GM21381 (cell line): ENCODE data around the gene TTLL13.

Experiments
- ATAC-seq: cut with Tn5 transposase; IDR thresholded peaks from one replicate; pipeline ENCODE4 v1.9.1; 2021; ENCODE audit warnings: mild to moderate bottlenecking, moderate library complexity; ENCODE audit not compliant: unreplicated experiment

Gene TTLL13, protein sequence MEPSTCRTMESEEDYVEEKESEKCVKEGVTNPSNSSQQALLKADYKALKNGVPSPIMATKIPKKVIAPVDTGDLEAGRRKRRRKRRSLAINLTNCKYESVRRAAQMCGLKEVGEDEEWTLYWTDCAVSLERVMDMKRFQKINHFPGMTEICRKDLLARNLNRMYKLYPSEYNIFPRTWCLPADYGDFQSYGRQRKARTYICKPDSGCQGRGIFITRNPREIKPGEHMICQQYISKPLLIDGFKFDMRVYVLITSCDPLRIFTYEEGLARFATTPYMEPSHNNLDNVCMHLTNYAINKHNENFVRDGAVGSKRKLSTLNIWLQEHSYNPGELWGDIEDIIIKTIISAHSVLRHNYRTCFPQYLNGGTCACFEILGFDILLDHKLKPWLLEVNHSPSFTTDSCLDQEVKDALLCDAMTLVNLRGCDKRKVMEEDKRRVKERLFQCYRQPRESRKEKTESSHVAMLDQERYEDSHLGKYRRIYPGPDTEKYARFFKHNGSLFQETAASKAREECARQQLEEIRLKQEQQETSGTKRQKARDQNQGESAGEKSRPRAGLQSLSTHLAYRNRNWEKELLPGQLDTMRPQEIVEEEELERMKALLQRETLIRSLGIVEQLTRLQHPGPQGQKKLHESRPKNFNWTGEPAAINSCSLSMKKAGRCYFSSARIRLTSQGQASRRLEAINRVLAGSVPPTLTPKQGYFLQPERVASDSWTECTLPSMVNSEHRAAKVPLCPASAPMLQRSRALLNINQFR

DNA sequence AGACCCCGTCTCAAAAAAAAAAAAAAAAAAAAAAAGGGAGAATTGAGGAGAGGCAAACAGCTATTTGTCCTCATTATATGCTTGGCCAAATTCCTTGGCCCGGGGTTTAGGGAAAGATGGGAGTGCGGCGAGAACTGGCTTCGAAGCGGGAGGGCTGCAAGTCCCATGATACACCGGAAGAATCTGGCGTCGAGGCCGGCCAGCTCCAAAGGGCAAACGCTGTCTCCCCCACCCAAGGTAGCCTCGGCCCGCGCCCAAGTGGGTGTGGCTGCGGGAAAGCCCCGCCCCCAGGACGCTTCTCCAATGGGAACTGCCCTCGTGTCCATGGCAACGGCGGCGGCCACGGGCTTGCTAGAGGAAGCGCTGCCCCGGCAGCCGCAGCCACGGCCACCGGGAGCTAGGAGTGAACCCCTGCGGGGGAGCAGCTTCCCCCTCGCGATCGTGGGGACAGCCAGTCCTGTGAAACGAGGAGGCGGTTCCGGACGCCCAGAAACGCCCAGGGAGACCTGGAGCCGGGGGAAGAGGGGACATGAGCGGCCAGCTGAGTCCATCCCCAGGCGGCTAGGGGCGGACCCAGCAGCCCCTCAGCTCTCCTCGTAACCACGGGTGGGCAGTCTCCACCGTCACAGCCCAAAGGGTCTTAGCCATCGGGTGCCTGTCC, at the start of gene TTLL13:
TSS of gene TTLL13 (plus strand) at position 354 of the 661 bp plus-strand sequence. CDS start 1,075 bp downstream, outside the sequence.
- peak; percentile 84 for ATAC-seq

GRCh38 chr15:90200534-90201129, 48.7 kb upstream of the TTLL13 start:
- peak; percentile 16 for ATAC-seq

- ATAC-seq = peak; percentile 84
Observed at GRCh38 chr15:90201130-90201943, 48.0 kb upstream of the TTLL13 start, which contains the start of gene SEMA4B. TSS of gene SEMA4B (plus strand) at chr15:90201330. CDS start at chr15:90201579, 249 bp downstream.

DNA sequence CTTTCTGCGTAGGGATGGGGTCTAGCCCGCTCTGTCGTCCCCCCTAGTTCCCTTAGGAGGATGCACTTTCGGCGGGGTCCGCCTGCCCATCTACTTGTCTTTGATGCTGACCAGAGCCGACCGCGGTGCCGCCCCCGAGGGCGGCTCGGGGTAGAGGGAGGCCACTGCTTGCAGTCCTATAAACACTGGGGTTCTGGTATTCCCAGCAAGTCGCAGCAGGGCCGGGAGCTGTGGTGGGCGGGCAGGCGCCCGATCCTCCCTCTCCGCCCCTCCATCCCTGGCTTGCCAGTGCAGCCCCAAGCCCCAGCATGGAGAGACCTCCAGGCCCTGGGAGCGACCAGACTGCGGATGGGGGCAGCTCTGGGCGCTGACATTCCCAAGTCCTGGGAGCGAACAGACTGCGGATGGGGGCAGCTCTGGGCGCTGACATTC, 47.4 kb upstream of the TTLL13 start:
- ATAC-seq = no peak

DNA sequence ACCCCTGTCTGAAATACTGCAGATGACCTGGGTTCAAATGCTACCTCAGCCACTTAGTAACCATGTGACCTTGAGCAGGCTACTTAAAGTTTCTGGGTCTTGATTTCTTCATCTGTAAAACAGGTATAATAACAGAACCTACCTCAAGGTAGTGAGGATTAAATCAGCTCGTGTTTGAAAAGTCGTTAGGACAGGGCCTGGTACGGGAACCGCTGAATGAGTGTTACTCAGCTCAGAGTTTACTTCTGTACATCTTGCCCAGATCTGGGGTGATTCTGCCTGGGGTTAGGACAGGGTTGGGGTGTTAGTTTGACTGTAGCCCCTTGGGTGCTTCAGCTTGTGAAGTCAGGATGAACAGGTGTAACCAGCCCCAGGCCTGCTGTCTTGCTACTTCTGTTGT, 46.4 kb upstream of the TTLL13 start:
- no peak for ATAC-seq

GRCh38 chr15:90203473-90203872, 45.9 kb upstream of the TTLL13 start:
- no peak for ATAC-seq

DNA sequence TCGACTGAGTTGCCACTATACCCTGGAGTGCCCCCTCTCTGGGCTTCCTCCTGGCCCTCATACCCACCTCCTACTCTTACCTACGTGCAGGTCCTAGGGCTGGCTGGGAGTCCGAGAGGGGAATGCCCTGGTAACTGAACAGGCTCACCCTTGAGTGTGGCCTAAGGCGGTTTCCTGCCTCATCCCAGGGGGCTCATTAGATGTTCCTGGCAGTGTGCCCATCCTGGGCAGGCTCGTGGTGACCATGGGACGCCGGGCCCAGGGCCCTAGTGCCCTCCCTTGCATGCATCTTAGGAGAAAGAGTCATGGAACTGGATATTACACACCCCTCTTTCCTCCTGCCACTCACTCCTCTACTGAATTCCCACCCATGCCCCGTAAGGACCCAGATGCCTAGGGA, 45.4 kb upstream of the TTLL13 start:
- ATAC-seq = no peak

- ATAC-seq = no peak
Observed at GRCh38 chr15:90205050-90205848, 44.1 kb upstream of the TTLL13 start.

DNA sequence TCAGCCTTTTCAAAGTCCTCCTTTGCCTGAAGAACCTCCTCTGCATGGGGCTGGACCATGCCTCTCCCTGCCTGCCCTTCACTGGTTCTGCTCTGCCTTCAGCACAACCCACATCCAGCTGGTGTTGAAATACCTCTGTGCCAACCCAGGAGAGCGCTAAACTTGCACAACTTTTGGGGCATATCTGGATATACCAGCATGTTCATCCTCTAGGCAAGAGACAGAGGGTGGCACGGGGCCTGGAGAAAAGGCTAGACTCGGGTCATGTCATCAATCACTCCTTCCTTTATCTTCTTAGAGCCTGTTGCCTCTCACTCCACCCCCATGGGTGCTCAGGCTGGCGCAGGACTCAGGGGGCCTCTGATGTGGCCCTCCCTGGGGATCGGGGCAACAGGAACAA, 43.5 kb upstream of the TTLL13 start:
- no peak for ATAC-seq

- ATAC-seq = no peak
Observed at GRCh38 chr15:90207252-90207651, 42.1 kb upstream of the TTLL13 start.

- no peak for ATAC-seq
Observed at GRCh38 chr15:90208356-90208755, 41.0 kb upstream of the TTLL13 start.

GRCh38 chr15:90209591-90209990, 39.8 kb upstream of the TTLL13 start:
- ATAC-seq = no peak

GRCh38 chr15:90210593-90210992, 38.8 kb upstream of the TTLL13 start:
- no peak for ATAC-seq

GRCh38 chr15:90211009-90211408, 38.3 kb upstream of the TTLL13 start:
- ATAC-seq = no peak

DNA sequence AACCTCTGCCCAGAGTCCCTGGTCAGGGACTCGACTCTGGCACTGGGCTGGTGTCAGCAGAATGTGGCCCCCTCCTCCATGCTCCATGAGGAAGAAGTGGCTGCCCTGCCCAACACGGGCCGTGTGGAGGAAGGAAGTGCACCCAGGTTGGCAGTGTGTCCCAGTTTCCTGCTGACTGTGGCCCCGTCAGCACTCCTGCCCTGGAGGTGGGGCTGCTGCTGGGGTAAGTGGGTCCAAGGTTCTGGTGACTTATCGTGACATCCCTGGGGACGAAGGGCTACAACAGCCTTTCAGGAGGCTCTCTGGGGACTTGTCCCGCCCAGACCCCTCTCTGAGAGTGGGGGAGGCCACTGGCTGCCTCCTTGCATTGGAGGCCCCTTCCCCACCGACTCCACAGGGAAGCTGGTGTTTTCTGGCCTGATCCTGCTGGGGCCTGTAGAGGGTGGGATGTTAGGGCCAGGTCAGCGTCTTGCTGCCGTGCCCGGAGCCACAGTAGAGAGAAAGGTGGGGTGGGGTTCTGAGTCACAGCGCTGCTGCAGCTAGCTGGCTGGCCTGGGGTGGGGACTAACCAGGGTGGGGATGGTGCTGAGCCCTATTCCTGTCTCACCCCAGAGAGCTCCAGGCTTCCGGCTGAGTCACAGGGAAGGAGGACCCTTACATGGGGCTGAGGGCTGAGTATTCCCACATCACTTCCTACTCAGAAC, 37.8 kb upstream of the TTLL13 start:
- ATAC-seq = no peak

DNA sequence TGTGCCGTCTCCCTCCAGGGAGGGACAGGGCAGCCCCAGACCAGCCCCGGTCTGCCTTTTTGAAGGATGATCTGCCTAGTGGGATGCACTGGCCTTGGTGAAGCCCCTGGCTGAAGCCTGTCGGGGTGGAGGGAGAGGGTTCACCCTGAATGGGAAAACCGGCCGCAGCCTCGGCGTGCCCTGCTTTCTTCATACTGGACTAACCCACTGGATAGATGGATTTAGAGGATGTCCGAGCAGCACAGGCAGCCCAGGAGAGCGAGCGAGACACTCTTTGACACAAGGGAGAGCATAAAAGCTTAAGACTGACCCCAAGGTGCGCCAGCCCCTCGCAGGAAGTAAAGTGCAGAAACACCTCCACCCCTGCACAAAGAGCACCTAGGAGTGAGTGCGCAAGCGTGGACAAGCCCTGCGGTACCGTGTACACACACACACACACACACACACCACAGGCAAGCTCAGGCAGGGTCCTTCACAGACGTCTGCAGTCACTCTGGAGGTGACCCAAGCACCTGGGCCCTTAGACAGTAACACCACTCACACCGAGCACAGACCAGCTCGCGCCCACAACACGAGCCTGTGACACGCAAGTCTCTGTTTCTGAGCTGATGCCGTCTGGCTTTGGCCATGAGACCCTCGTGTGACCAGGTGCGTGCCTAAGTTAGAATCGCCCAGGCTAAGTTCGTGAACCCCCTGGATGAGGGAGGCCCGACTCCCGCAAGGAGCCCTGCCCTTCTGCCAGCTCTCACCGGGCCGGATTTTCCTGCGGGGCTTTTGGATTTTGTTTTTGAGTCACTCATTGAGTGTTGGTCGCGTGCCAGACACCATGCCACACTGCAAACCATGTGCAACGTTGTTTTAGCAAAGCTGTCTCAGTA, 36.9 kb upstream of the TTLL13 start:
- ATAC-seq = no peak

- no peak for ATAC-seq
Observed at GRCh38 chr15:90213122-90213817, 36.1 kb upstream of the TTLL13 start.
